GM12891 (cell line): ENCODE measurements around the gene ZNF35.

Experiments used
- PAX5 ChIP-seq: IDR thresholded peaks from 2 replicates; pipeline ENCODE4 v1.6.1; 2011; ENCODE audit warnings: low read length, moderate library complexity, mild to moderate bottlenecking; ENCODE audit not compliant: insufficient read depth, severe bottlenecking
- POLR2A ChIP-seq: IDR thresholded peaks from 2 replicates; pipeline ENCODE4 v1.6.1; 2011; ENCODE audit warnings: low read depth, low read length, control low read depth
- POLR2AphosphoS5 ChIP-seq: IDR thresholded peaks from 2 replicates; pipeline ENCODE4 v1.6.1; 2011; ENCODE audit warnings: low read depth, low read length, control low read depth
- POU2F2 ChIP-seq: IDR thresholded peaks from 2 replicates; pipeline ENCODE4 v1.6.1; 2011; ENCODE audit warnings: low read depth, mild to moderate bottlenecking, control low read depth, low read length, moderate library complexity
- SPI1 ChIP-seq: IDR thresholded peaks from 2 replicates; pipeline ENCODE4 v1.6.1; 2011; ENCODE audit warnings: low read depth, low read length, control low read depth
- TAF1 ChIP-seq: IDR thresholded peaks from 2 replicates; pipeline ENCODE4 v1.6.1; 2011; ENCODE audit warnings: low read depth, low read length, control low read depth

- TF ChIP-seq POLR2A (no peak), PAX5 (no peak), TAF1 (no peak), POLR2AphosphoS5 (no peak), SPI1 (no peak), POU2F2 (no peak)
Observed at GRCh38 chr3:44659015-44659414, 10.5 kb downstream of the ZNF35 start.
